ENCODE data around the gene MYO1A. TPM values are rescaled to one million over a fixed set of nuclear protein-coding genes. Genes with fewer than 3 reads are reported as not detected.

Gene MYO1A
- total RNA-seq, 1 experiment from 2014 or later, result 1.1 TPM

GRCh38 chr12:57072661-57073060, 22.7 kb upstream of the MYO1A start:
- H3K27ac ChIP-seq (ENCODE audit: low read depth, low read length, poor library complexity, severe bottlenecking), result no peak overlapping the region
- intact Hi-C loops (cut with micrococcal nuclease; ENCODE audit: unreplicated experiment), result no loop called here
- no peak overlapping the region for H3K4me3 ChIP-seq (ENCODE audit: low read depth, low read length, poor library complexity, severe bottlenecking)
- no peaks in the 10 kb centered on the region for H3K9me3 ChIP-seq (ENCODE audit: low read depth, low read length, poor library complexity, severe bottlenecking)
- no peaks in the 10 kb centered on the region for H3K27me3 ChIP-seq (replicated peaks; ENCODE audit: insufficient read depth, low read depth, low read length, poor library complexity)
- peaks cover 60% of the 10 kb centered on the region for H3K36me3 ChIP-seq (ENCODE audit: insufficient read depth, low read length, poor library complexity, severe bottlenecking)
- ChIA-PET CTCF (no interaction called here), POLR2A (ENCODE audit: low non-redundant PET) (no interaction called here)
- BruUV-seq (replicated peaks), result no TSS peak
- TF ChIP-seq EZH2 (IDR thresholded peaks at IDR 0.05; ENCODE audit: borderline replicate concordance, low read depth, low read length, poor library complexity, severe bottlenecking) (no peak), CTCF (conservative IDR thresholded peaks at IDR 0.05; ENCODE audit: low read depth, low read length) (no peak)
- no peaks in the 10 kb centered on the region for H3K4me1 ChIP-seq (ENCODE audit: insufficient read depth, low read length, poor library complexity, severe bottlenecking)
- DNase-seq (ENCODE audit: low spot score), result no peak

GRCh38 chr12:57069523-57069922, 19.6 kb upstream of the MYO1A start:
- TF ChIP-seq CTCF (conservative IDR thresholded peaks at IDR 0.05; ENCODE audit: low read depth, low read length) (peak; percentile 87), EZH2 (IDR thresholded peaks at IDR 0.05; ENCODE audit: borderline replicate concordance, low read depth, low read length, poor library complexity, severe bottlenecking) (no peak)
- ChIA-PET POLR2A (ENCODE audit: low non-redundant PET) (interaction anchor here (0.6 to 1.0 kb wide), 3 partner anchors 17 to 58 kb away, joined by 3 to 4 read pairs (median 4); partner anchors contain the start of gene LRP1), CTCF (interaction anchor here (0.5 to 2.1 kb wide), 10 partner anchors 10 to 376 kb away, joined by 3 to 87 read pairs (median 5); partner anchors contain the start of genes LRP1 and STAT6)
- H3K9me3 ChIP-seq (ENCODE audit: low read depth, low read length, poor library complexity, severe bottlenecking), result no peaks in the 10 kb centered on the region
- H3K36me3 ChIP-seq (ENCODE audit: insufficient read depth, low read length, poor library complexity, severe bottlenecking), result peaks cover 72% of the 10 kb centered on the region
- BruUV-seq (replicated peaks), result no TSS peak
- intact Hi-C loops (cut with micrococcal nuclease; ENCODE audit: unreplicated experiment), result loop anchor here (1.0 to 5.0 kb wide), 2 partner anchors 43 to 103 kb away; no protein-coding TSS in a partner anchor
- peaks cover 11% of the 10 kb centered on the region for H3K4me1 ChIP-seq (ENCODE audit: insufficient read depth, low read length, poor library complexity, severe bottlenecking)
- H3K27ac ChIP-seq (ENCODE audit: low read depth, low read length, poor library complexity, severe bottlenecking), result peak overlapping the region; percentile 21
- DNase-seq (ENCODE audit: low spot score), result peak; percentile 86
- no peaks in the 10 kb centered on the region for H3K27me3 ChIP-seq (replicated peaks; ENCODE audit: insufficient read depth, low read depth, low read length, poor library complexity)
- no peak overlapping the region for H3K4me3 ChIP-seq (ENCODE audit: low read depth, low read length, poor library complexity, severe bottlenecking)

GRCh38 chr12:57066245-57066644, 16.3 kb upstream of the MYO1A start:
- H3K36me3 ChIP-seq (ENCODE audit: insufficient read depth, low read length, poor library complexity, severe bottlenecking), result peaks cover 60% of the 10 kb centered on the region
- DNase-seq (ENCODE audit: low spot score), result no peak
- no peaks in the 10 kb centered on the region for H3K9me3 ChIP-seq (ENCODE audit: low read depth, low read length, poor library complexity, severe bottlenecking)
- no peak overlapping the region for H3K4me3 ChIP-seq (ENCODE audit: low read depth, low read length, poor library complexity, severe bottlenecking)
- intact Hi-C loops (cut with micrococcal nuclease; ENCODE audit: unreplicated experiment), result loop anchor here (5.0 kb wide), 1 partner anchor 106 kb away; no protein-coding TSS in a partner anchor
- BruUV-seq (replicated peaks), result no TSS peak
- ChIA-PET CTCF (no interaction called here), POLR2A (ENCODE audit: low non-redundant PET) (no interaction called here)
- peaks cover 29% of the 10 kb centered on the region for H3K4me1 ChIP-seq (ENCODE audit: insufficient read depth, low read length, poor library complexity, severe bottlenecking)
- H3K27me3 ChIP-seq (replicated peaks; ENCODE audit: insufficient read depth, low read depth, low read length, poor library complexity), result no peaks in the 10 kb centered on the region
- TF ChIP-seq EZH2 (IDR thresholded peaks at IDR 0.05; ENCODE audit: borderline replicate concordance, low read depth, low read length, poor library complexity, severe bottlenecking) (no peak), CTCF (conservative IDR thresholded peaks at IDR 0.05; ENCODE audit: low read depth, low read length) (no peak)
- no peak overlapping the region for H3K27ac ChIP-seq (ENCODE audit: low read depth, low read length, poor library complexity, severe bottlenecking)
